ENCODE results near the gene GYG1.
"Not testable (repeated sequence)": the region's sequence is repeated elsewhere in the genome, so short reads cannot be mapped to it uniquely, and the experiment has no call there.

Gene GYG1

DNA sequence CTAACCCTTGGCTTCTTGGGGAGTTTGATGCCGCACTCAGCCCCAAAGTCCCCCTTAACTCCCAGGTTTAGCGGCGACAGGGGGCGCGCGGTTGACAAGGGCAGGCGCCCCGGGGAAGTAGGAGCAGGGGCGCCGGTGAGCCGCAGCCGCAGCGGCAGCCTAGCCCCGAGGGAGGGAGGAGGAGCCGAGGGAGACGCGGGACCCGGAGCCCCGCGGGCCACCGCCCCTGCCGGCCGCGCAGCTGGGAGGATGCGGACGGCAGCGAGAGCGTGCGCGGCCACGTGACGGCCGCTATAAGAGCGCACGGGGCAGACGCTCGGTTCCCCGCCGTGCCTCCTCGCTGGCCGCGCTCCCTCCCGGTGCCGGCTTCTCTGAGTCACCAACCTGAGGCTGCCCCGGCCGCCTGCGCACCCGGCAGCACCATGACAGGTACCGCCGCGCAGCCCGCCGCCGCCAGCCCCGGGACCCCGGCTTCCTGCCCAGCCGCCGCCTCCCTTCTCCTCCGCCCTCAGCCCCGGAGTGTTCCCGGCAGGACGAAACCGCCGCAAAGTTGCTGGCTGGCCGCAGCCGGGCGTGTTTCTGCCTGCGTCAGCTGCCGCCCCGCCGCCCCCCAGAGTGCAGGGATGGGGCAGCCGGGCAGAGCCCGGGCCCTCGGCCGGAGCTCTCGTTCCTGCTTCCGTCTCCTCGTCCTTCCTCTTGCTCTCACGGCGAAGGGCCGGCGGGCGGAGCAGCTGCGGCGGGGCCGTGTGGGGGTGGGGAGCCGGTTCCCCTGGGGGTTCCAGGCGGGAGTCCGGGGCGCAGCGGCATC is at the start of gene GYG1:
Gene GYG1 (plus strand): TSS at position 322 of the 808 bp plus-strand sequence. CDS start 101 bp downstream, at position 423.
- no peak for DNase-seq (ENCODE audit: low read depth)

DNA sequence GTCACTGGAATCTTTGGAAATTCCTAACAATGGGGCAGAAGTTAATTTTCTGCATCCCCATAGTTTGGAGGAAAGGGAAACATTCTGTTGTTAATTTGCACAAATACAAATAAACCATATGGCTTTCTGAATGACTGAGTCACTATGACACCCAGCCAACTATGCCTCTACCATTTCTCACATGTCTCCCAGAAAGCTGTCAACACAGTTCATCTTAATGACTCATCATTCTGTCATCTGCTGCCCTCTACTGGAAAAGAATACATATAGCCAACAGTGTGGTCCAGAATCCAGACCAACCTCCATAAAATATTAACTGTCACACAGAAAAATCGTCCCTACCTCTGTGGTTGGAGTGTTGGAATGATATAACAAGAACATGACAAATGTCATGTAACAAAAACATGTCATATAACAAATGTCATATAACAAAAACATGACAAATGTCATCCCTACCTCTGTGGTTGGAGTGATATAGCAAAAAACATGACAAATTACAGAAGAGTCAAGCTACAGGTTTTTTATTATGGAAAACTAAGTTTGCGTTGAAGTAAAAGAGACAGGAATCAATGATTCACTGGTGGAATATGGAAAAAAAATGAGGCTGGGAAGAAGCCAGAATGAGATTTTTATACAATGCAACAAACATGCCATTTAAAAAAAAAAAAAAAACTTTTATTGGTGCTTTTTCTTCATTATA is 47.7 kb upstream of the GYG1 start:
- DNase-seq (ENCODE audit: low read depth): peak; percentile 65

DNA sequence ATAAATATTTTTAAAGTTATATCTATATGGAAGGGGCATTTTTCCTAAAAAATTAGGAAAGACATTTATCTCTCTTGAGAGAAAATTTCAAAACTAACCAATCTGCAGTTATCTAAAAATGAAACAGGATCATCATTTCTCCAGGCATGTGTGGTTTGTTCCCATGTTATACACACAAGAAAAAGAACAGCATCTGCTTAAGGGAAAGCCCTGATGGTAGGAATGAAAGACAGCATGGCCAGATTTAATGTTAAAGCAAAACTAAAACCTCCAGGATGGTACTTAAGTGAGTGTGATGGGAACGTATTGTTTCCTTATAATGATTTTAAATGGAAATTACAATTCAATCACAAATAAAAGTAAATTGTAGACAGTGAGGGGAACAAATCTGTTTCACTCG is 46.2 kb upstream of the GYG1 start:
- no peak for DNase-seq (ENCODE audit: low read depth)

DNA sequence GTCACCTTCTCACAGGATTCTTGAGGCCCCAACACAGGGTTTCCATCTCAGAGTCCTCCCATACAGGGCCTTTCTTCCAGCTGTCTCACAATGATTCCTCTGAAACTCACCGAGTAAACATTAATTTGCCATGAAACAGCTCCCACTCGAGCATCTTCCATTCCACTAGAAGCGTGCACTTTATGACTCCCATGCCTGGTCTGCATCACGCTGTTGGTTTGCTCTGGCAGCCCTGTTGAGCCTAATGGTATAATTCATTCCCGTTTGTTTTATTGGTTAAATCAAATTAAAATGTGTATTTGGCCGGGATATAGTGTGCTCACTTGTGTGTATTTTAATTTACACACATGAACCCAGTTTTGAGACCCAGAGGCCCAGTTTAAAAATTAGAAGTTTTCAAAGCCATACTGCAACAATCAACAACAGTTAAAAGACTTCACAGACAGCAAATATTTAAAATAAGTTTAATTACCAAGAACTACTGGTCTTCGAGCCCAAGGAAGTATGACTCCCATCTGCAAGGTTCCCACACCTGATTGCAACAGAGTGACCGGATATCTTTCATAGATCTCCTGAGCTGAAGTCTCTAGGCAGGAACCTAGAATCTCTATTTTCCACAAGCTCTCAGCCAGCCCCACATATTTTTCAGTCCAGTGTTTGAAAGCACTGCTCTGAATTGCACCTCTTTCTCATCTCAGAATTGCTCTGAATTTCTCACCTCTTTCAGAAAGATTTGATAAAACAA is 42.3 kb upstream of the GYG1 start:
- no peak for DNase-seq (ENCODE audit: low read depth)

DNA sequence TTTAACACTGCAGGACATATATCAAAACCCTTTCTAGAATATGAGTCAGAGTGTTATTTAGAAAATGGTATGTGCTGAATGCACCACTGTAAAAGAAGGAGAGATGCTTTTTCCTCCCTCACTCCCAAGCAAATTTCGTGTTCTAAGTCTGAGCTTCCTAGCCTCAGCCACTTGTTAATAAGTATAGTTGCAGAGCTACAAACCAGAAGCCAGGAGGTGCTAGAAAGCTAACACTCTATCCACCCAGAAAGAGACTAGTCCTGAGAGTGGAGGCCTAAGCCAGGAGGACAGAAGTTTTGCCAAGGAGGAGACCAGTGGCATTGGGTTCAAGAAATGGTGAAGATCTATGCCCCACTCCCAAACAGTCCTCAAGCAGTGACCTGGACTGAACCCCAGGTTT is 40.5 kb upstream of the GYG1 start:
- DNase-seq (ENCODE audit: low read depth): no peak

DNA sequence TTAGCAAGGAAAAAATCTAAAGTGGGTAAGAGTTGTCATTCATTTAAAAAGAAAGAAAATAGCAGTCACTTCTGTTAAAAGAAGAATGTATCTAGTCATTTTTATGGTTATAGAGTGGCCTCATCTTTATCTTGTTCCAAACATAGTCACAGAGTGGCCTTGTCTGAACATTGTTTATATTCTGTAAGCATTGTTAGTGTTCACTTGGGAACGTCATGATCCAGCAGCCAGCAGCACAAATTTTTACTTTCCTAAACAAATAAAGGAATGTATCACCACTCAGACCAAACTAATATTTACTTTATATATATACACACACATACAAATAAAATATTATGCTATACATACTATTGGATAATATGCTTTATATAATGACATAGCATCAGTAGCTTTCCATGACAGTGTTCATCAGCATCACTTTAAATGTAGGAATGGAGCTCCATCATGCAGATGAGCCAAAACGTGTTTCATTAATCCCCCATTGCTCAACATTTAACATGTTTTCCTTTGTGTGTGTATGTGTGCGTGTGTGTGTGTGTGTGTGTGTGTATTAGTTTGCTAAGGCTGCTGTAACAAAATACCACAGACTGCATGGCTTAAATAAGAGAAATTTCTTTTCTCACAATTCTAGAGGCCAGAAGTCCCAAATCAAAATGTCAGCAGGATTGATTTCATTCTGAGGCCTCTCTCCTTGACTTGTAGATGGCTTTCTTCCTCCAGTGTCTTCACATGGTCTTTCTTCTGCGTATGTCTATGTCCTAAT is 39.6 kb upstream of the GYG1 start:
- no peak for DNase-seq (ENCODE audit: low read depth)

DNA sequence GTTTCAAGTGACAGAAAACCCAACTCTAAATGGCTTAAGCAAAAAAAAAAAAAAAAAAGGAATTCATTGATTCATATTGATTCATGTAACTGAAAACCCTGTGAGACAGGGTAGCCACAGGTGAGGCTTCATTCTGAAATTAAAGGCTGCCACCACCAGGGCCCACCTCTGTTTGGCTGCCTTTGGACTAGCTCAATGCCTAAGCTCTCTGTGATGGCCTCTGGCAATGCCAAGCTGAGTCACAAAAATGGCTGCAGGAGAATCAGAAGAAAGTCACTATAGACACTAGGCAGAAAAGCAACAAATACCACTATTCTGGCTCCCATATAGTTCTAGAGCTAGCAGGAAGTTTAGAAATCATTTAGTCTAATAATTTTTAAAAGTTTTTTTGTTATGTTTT is 38.2 kb upstream of the GYG1 start:
- DNase-seq (ENCODE audit: low read depth): no peak

DNA sequence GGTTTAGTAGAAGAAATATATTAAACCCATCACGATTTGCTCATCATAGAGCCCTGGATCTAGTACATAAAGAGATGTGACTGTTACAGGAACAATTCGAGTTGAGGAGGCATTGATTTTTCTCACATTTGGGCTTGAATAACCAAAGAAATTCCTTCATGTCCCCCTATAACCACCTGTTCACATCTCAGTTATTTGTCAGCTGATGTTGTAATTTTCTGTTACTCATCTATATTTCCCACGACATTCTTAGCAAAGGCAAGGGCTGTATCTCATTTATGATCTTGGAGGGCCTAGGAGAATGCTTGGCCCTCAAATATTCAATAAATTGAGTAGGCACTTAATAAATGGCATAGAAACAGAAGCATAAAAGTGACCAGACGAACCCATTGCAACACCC is 36.4 kb upstream of the GYG1 start:
- DNase-seq (ENCODE audit: low read depth): no peak

DNA sequence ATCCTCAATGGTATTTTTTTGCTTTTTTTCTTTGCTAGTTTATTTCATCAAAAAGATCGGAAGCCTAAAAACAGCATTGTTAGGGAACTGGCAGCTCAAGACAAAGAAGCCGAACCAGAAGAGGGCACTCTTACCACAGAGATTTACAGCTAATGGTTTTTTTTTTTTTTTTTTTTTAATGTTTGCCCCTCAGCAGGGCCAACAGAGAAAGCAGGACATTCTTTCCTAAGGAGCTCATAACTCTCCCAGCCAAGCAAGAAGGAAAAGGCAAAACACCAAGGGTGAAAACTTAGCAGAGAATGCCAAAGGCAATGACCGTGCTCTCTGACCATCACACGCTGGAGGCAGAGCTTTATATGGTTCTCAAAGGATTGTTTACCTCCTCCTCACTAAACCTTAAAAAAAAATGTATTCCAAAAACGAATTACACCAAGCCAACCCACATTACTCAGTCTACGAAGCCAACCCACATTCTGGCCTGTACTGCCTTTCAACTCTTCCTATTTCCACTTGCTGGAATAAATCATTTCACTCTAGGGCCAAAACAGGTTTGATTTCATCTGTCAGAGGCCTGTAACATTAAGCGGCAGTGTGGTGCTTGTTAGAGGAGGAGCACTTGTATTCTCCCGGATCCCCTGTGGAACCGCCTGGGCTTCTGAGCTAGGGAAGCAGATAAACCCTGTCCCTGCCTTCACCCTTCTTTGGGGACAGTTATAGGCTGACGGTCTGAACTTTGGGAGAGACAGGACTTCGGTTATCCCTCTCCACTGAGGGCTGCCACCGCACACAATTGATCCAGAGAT is 35.6 kb upstream of the GYG1 start:
- peak; percentile 94 for DNase-seq (ENCODE audit: low read depth)

DNA sequence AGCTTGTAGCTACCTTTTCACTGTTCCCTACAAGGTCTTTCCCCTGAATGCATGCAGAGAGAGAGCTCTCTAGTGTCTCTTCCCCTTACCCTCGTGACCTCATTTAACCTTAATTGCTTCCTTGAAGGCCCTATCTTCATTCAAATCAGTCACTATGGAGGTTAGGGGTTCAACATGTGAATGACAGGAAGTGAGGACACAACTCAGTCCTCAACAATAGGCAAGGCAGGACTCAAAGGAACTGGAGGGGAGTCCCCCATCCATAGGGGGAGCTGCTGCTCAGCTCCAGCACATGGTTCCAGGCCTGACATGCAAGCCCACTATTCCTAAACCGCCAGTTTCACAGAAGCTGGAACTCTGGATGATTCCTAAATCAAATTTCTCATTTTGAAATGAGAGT is 33.8 kb upstream of the GYG1 start:
- no peak for DNase-seq (ENCODE audit: low read depth)

DNA sequence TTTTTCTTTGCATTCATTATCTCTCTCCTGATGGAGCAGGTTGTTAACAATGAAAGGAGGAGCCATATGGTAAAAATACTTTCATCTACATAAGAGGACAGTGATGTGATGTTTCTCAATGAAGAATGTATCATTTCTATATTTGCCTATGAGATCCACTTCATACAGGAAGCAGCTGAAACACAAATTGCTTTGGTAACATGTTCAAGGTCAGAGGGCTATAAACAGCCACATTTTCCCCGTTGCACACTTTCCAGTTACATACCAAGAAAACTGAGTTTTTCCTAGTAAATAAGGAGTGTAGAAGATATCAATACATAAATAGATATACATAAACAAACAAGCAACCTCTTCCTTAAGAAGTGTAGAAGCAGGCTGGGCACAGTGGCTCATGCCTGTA is 32.6 kb upstream of the GYG1 start:
- DNase-seq (ENCODE audit: low read depth): no peak

DNA sequence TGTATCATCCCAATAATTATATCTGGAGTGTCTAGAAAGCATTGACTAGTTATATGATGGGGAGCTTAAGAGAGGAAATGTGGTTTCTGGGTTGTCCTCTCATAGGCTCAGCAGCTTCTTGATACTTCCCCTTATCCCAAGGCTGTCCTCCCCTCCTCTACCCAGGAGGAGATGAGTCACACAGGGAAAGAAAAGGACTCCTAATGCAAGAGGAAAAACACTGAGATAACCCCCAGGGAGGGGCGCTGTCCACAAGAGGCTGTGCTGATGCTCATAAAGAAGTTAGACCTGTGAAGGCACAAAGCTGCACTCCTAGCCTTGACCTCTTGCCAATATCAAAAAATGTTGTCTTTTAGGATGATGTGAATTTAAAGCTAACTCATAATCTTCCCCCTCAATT is 28.8 kb upstream of the GYG1 start:
- peak; percentile 30 for DNase-seq (ENCODE audit: low read depth)

DNA sequence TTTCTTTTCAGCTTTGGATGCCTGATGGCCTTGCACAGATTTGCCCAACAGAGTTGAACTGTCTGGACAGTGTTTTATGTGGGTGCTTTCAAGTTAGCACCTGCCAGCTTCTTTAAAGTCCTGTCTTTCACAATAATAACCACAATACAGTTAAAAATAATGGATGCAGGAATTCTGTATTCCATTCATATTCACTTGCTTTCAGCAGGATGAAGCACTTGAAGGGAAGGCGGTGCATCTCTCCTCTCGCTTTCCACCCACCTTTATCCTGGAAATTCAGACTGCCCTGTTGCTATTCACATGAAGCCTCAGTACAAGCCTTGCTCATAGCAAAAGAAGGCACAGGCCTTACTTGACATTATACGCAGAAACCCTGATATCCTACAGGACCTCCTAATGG is 26.5 kb upstream of the GYG1 start:
- DNase-seq (ENCODE audit: low read depth): no peak

DNA sequence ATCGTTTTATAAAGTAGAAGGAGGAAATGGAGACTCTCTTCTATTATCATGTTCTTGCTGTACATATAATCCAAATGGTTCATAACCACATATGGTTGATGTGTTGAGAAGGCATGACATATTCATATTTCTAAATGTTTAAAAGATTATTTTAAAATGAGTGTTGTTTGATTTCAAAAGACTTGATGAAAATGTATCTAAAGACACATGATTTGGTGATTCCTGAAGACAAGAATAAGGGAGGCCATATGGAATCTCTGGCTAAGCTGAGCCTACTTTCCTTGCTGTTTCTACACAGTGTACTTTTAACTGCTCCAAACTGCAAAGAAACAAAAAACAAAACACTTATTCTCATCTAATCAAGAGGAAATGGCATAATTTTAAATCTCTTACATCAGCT is 23.0 kb upstream of the GYG1 start:
- no peak for DNase-seq (ENCODE audit: low read depth)

DNA sequence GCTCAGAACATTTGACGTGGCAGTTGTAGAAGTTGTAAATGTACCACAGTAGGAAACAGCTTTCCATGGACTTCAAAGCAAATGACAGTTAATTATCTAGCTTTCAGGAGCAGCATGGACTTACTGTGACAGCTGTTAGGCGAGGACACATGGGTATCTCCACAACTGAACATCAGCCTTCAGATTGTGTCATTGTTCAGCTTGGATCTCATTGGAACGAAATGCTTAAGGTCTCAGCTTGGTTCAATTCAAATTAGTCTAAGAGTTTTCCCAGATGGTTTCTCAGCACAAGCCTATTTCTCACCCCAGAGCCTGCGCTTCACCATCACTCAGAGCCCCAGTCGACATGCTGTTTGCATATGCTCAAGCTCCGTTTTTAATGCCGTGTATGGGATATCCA is 21.1 kb upstream of the GYG1 start:
- DNase-seq (ENCODE audit: low read depth): no peak

DNA sequence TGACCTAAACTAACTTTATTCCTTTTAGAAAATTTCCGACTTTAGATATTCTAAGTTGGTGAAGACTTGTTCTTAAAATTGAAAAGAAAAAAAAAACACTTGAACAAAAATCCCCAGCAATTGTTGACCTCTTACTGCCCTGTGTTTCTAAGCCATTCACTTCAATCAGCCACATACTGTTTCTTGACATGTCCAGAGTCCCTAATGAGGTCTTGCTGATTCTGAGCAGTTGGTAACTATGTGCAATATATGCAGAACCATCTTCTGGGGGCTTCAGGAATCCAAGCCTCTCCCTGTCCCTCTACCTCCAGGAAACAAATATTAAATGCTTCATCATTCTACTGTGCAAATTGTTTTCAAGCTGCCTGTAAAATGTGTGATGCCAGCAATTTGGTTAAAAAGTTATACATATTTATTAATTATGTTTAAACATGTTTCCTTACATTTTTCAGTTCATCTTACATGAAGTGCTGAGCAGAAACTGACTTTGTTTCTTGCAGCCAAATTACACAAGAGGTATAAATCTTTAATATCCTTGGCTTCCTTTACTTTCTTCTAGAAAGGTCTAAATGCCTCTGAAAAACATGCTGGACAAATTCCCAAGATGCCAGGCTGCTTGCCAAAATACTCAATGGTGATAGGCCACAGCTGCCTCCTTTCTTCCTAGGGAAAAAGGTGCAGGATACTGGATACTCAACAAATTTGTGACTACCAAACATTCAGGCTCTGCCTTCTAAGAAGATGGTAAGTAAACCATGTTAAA is 19.8 kb upstream of the GYG1 start:
- DNase-seq (ENCODE audit: low read depth): peak; percentile 37

DNA sequence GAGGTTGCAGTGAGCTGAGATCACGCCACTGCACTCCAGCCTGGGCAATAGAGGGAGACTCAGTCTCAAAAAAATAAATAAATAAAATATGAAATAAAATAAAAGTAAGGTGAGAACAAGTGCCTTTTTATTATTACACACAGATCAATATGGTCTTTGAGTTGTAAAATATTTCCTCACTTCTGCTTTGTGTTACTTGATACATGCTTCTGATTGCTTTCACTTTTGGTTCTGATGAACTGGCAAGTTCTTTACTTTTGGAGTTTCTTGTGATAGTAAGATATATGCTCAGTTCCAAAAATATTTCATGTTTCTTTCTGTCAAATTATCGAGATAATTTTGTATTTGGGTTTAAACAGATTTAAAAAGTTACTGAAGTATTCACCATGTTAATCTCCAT is 16.6 kb upstream of the GYG1 start:
- no peak for DNase-seq (ENCODE audit: low read depth)

DNA sequence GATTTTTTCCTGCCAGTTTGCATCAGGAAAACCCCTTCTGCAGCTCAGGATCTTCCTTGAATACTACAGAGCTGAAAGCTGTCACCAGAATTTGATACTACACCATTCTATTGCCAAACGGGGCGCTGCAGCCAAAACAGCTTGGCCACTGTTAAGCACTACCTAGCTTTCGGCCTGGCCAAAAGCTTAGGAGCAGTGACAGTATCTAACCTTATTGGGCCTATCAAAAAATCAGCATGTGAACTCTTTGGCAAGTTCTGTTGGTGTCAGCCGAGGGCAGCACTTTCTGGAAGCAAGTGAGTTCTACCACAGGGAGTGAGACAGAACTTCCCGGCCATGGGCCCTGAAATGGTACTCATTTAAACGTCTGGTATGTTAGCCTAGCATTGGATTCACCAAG is 16.1 kb upstream of the GYG1 start:
- DNase-seq (ENCODE audit: low read depth): no peak

DNA sequence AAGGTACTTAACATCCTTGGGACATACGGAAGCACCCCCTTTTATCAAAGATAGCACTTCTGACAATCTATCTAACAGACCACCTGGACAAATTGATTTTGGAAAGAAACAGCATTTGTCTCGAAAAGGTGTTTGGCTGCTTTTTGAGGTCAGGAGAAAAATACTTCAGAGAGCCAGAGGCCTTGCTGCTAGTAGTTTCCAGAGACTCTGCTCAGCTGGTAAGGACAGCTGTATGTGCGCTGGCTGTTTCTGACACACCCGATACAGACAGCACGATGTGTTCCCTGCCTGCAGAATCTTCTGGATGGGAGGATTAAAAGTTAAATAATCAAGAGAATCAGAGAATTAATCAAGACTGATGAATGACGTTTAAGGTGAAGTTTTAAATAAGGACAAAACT is 15.6 kb upstream of the GYG1 start:
- no peak for DNase-seq (ENCODE audit: low read depth)

DNA sequence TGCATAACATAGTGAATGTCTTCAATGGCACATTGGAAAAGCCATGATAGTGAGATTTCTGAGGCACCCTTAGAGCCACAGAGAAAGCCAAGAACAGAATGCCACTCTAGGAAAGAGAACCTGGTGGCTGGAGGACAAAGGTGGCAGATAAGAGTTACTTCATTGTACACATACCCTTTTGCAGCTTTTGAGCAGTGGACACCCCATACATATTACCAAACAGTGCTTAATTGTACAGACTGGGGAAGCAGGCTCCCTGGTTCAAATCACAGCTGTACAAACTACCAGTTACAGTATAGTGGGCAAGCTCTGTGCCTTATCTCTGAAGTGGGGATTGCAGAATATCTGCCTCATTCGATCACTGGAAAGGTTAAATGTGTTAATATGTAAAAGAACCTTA is 10.1 kb upstream of the GYG1 start:
- DNase-seq (ENCODE audit: low read depth): no peak

DNA sequence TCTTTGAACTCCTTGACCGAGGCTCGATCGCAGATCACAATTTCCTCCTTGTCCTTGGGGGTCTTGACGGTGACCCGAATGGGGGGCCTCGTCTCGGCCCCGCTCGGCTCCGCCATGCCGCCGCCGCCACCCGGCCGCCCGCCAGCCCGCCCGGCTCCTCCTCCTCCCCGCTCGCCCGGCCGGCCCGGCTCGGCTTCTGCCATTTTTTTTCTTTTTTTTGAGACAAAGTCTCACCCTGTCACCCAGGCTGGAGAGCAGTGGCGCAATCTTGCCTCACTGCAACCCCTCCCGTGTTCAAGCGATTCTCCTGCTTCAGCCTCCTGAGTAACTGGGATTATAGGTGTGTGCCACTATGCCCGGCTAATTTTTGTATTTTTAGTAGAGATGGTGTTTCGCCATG is 3.8 kb upstream of the GYG1 start:
- DNase-seq (ENCODE audit: low read depth): not testable (repeated sequence)

Measured in GM04503 (cell line).